ENCODE results near the gene LAMC3. TPM values are rescaled to one million over a fixed set of nuclear protein-coding genes. Genes with fewer than 3 reads are reported as not detected.

Gene LAMC3
- total and polyA plus RNA-seq, 5 donors: 0.51 to 2.6 (median 1.4) TPM

DNA sequence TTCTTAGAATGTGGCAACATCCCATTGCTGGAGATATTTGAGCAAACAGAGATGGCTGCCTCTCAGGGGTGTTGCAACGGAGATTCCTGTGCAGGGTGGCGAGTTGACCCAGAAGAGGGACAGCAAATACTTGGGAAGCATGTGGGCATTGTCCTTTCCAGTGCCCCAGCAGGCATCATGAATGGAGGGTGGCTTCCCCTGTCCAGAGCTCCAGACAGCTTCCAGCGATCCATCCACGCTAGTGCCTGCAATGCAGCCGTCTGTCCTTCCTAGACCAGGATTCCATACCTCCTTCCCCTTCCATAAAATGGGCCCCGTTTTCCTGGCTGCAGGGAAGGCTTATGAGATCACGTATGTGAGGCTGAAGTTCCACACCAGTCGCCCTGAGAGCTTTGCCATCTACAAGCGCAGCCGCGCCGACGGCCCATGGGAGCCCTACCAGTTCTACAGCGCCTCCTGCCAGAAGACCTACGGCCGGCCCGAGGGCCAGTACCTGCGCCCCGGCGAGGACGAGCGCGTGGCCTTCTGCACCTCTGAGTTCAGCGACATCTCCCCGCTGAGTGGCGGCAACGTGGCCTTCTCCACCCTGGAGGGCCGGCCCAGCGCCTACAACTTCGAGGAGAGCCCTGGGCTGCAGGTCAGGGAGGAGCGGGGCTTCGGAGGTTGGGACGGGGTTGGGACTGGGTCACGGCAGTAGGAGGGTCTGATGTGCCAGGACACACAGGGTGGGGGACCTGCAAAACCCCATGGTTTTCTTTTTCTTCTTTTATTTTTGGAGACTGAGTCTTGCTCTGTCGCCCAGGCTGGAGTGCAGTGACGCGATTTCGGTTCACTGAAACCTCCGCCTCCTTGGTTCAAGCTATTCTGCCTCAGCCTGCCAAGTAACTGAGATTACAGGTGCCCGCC is 17.2 kb downstream of the LAMC3 start:
- 93% methylated on average over 40 of the region's 40 CpGs for WGBS
- Histone ChIP-seq H3K9me3 (ENCODE audit: control insufficient read depth, low read length) (no peaks in the 10 kb centered on the region), H3K4me3 (ENCODE audit: low read length) (no peak overlapping the region), H3K4me1 (ENCODE audit: control insufficient read depth, insufficient read depth, low read length) (no peaks in the 10 kb centered on the region), H3K27me3 (ENCODE audit: control insufficient read depth, insufficient read depth) (no peaks in the 10 kb centered on the region), H3K27ac (ENCODE audit: low read length) (no peak overlapping the region)
- no peak for ATAC-seq
- intact Hi-C loops (cut with DNase I): no loop called here
- peak in 1 of 3 donors; percentile 49 for DNase-seq

DNA sequence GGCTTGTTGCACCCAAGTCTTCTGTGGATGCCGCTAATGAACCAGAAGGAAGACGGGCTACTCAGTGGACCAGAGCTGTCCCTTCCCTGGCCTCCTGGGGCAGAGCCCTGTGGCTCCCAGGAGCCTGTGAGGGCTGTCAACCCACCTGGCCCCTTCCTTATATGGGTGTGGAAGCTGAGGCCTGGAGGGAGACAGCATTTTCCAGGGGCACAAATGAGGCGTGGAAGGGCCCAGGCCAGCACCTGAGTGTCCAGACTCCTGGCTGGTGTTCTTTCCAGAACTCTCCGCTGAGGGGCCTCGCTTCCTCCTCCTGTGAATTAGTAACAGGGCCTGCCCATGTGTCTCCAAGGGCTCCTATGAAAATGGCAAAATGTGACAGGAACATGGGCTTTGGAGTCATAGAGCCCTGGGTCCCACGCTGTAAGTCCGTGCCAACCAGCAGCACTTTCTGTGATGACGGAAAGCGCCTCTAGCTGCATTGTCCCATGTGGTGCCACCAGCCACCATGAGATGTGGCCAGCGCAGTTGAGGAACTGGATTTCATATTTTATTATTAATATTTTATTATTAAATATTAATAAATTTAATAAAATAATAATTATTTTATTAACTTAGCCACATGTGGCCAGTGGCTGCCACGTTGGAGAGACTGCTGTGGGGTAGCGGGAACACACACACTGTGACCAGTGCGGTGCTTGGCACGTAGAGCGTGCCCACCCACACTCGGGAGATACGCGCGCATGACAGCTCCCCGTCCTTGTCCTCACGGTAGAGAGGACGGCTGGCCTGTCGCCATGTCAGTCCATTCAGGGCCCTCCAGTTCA is 18.3 kb downstream of the LAMC3 start:
- Histone ChIP-seq H3K4me1 (ENCODE audit: control insufficient read depth, insufficient read depth, low read length) (no peaks in the 10 kb centered on the region), H3K4me3 (ENCODE audit: low read length) (no peak overlapping the region), H3K27ac (ENCODE audit: low read length) (no peak overlapping the region), H3K9me3 (ENCODE audit: control insufficient read depth, low read length) (no peaks in the 10 kb centered on the region), H3K27me3 (ENCODE audit: control insufficient read depth, insufficient read depth) (no peaks in the 10 kb centered on the region)
- DNase-seq (no peak), ATAC-seq (no peak)
- WGBS: 95% methylated on average over 23 of the region's 23 CpGs
- intact Hi-C loops (cut with DNase I): no loop called here

DNA sequence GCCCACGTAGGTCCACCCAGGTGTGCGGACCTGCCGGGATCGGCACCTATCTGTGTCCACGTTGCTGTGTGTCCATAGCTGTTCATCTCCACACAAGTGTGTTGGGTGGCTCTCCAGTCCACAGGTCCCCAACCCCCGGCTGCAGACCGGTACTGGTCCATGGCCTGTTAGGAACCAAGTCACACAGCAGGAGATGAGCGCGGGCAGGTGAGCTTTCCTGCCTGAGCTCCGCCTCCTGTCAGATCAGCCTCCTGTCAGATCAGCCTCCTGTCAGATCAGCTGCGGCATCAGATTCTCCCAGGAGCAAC is 18.9 kb downstream of the LAMC3 start:
- no peaks in the 10 kb centered on the region for H3K9me3 ChIP-seq (ENCODE audit: control insufficient read depth, low read length)
- 90% methylated on average over 11 of the region's 11 CpGs for WGBS
- DNase-seq (no peak), ATAC-seq (no peak)
- H3K4me1 ChIP-seq (ENCODE audit: control insufficient read depth, insufficient read depth, low read length): no peaks in the 10 kb centered on the region
- H3K27ac ChIP-seq (ENCODE audit: low read length): no peak overlapping the region
- intact Hi-C loops (cut with DNase I): no loop called here
- H3K27me3 ChIP-seq (ENCODE audit: control insufficient read depth, insufficient read depth): no peaks in the 10 kb centered on the region
- no peak overlapping the region for H3K4me3 ChIP-seq (ENCODE audit: low read length)

DNA sequence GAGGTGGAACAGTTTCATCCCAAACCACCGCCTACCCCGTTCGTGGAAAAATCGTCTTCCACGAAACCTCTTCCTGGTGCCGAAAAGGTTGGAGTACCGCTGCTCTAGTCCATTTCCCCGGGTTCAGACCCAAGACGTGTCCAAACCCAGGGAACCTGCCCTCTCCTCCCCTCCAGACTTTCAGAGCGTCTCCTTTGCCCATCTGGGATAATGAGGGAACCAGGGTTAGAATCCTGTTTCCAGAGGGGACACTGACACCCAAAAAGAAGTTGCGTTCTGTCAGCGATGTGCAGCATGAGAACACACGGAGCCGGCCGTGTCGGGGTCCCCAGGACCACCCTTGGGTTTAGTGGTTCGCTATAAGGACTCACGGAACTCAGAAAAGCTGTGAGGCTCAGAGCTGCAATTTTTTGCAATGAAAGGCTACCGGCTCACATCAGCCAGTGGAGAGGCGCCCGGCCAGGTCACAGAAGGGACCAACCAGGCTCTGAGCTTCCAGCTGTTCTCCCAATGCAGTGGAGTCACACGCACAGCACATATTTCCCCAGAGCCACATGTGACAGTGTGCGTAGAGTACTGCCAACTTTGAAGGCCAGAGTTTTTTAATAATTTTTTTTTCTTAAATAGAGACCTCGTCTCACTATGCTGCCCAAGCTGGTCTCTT is 19.4 kb downstream of the LAMC3 start:
- no peak overlapping the region for H3K27ac ChIP-seq (ENCODE audit: low read length)
- H3K4me3 ChIP-seq (ENCODE audit: low read length): no peak overlapping the region
- no peaks in the 10 kb centered on the region for H3K9me3 ChIP-seq (ENCODE audit: control insufficient read depth, low read length)
- ATAC-seq (no peak), DNase-seq (no peak)
- intact Hi-C loops (cut with DNase I): no loop called here
- no peaks in the 10 kb centered on the region for H3K27me3 ChIP-seq (ENCODE audit: control insufficient read depth, insufficient read depth)
- H3K4me1 ChIP-seq (ENCODE audit: control insufficient read depth, insufficient read depth, low read length): no peaks in the 10 kb centered on the region
- WGBS: 80% methylated on average over 24 of the region's 24 CpGs

DNA sequence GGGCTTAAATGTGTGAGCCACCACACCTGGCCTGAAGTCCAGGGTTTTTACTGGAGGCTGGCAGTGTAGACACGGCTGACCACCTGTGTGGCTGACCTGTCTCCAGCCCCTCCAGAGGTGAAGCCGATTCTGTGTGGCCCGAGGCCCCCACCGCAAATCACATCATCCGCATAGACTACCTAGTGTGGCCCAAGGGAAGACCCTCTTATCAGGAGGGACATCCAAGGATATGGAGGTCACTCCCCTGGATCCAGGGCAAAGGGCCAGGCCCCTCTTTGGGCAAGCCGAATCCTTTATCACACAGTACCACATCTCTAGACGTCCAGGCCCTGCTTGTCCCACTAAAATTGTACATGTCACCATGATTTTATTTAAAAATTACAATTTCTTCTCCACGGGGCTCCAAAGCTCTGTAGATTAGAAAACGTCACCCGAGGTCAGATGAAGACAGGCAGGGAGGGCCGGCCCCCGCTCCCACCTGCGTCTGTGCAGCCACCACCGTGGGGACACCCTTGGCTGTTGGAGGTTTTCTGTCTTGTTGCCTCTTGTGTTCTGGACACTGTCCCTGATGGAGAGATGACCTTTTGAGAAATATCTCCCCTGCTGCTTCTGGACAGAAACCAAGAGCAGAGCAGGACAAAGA is 20.1 kb downstream of the LAMC3 start:
- 71% methylated on average over 14 of the region's 14 CpGs for WGBS
- H3K4me1 ChIP-seq (ENCODE audit: control insufficient read depth, insufficient read depth, low read length): no peaks in the 10 kb centered on the region
- H3K4me3 ChIP-seq (ENCODE audit: low read length): no peak overlapping the region
- no peak overlapping the region for H3K27ac ChIP-seq (ENCODE audit: low read length)
- H3K27me3 ChIP-seq (ENCODE audit: control insufficient read depth, insufficient read depth): no peaks in the 10 kb centered on the region
- H3K9me3 ChIP-seq (ENCODE audit: control insufficient read depth, low read length): no peaks in the 10 kb centered on the region
- intact Hi-C loops (cut with DNase I): no loop called here
- ATAC-seq (no peak), DNase-seq (no peak)

DNA sequence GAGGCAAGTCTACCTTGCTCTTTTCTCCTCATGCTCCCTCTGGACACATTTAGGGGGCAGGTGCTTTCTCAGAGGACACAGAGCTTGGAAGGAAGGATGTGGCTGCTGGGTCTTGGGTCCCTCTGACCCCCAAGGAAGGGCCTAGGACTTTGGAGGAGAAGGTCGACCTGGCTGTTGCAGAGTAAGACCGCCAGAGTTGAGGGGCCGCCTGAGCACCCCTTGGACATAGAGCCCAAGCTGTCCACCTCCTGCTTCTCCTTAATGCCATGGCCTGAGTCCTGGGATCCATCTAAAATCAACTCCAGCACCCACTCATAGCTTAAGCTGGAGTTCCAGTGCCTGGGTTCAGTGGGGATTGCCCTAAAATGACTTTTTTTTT is 20.6 kb downstream of the LAMC3 start:
- no peaks in the 10 kb centered on the region for H3K9me3 ChIP-seq (ENCODE audit: control insufficient read depth, low read length)
- no peak overlapping the region for H3K4me3 ChIP-seq (ENCODE audit: low read length)
- WGBS: 86% methylated on average over 3 of the region's 3 CpGs
- DNase-seq (no peak), ATAC-seq (no peak)
- H3K27me3 ChIP-seq (ENCODE audit: control insufficient read depth, insufficient read depth): no peaks in the 10 kb centered on the region
- H3K27ac ChIP-seq (ENCODE audit: low read length): no peak overlapping the region
- intact Hi-C loops (cut with DNase I): no loop called here
- no peaks in the 10 kb centered on the region for H3K4me1 ChIP-seq (ENCODE audit: control insufficient read depth, insufficient read depth, low read length)

DNA sequence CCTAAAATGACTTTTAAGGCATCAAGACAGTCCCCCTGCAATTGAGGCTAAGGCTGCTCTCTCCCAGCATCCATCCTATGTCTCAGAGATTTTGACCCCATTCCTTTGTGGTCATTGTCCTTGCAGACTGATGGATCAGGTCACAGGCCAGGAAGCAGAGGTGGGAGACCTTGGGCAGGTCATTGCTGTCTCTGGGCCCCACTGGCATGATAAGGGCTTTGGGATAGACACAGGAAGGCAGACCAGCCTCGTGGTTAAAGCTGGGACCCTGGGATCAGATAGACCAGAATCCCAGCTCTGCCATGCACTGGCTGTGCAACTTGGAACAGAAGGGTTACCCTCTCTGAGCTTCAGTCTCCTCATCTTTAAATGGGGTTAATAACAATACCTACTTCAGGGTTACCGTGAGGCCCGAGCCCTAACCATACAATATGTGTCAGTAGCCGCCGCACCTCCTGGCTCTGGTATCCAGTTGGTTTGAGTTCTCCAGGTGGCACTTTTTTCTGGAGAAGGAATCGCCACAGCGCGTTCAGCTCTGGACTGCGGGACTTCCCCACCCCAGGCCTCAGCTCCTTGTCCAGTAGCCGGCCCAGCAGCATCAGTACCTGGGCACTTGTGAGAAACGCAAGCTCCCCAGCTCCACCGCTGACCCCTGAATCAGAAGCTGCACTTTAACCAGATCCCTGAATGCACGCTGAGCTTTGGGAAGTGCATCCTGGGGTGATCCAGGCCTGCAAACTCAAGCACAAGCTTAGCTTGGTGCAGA is 21.4 kb downstream of the LAMC3 start:
- DNase-seq: peak in 1 of 3 donors; percentile 43
- Histone ChIP-seq H3K9me3 (ENCODE audit: control insufficient read depth, low read length) (no peaks in the 10 kb centered on the region), H3K27me3 (ENCODE audit: control insufficient read depth, insufficient read depth) (no peaks in the 10 kb centered on the region), H3K27ac (ENCODE audit: low read length) (no peak overlapping the region), H3K4me3 (ENCODE audit: low read length) (no peak overlapping the region), H3K4me1 (ENCODE audit: control insufficient read depth, insufficient read depth, low read length) (no peaks in the 10 kb centered on the region)
- 80% methylated on average over 13 of the region's 13 CpGs for WGBS
- ATAC-seq: no peak
- intact Hi-C loops (cut with DNase I): no loop called here

DNA sequence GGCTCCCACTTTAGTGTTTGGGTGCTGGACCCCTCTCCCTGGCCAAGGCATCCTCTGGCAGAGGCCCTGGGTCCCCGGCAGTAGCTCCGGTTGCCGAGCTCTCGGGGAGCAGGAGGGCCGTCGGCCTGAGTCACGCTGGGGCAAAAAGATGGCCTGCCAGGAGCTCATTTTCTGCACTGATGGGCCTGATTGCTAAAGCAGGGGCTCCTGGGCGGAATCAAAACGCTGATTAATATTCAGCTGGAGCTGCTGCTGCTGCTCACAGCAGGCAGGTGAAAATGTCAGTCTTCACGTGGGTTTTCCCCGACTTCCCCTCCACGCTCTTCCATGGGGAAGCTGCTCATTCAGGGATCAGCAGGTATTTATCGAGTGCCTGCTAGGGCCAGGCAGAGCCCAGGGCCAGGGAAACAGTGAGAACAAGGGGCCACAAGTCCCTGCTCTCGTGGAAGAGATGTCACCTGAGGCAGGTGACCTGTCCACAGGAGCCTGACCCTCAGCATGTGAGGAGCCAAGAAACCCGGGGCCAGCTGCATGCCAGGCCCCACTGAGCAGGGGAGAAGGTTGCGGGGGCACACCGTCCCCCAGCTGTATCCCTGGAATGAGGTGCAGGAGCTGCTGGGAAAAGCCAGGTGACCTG is 22.1 kb downstream of the LAMC3 start:
- H3K4me3 ChIP-seq (ENCODE audit: low read length): no peak overlapping the region
- intact Hi-C loops (cut with DNase I): no loop called here
- ATAC-seq (no peak), DNase-seq (peak in 1 of 3 donors; percentile 39)
- no peak overlapping the region for H3K27ac ChIP-seq (ENCODE audit: low read length)
- H3K4me1 ChIP-seq (ENCODE audit: control insufficient read depth, insufficient read depth, low read length): no peaks in the 10 kb centered on the region
- H3K9me3 ChIP-seq (ENCODE audit: control insufficient read depth, low read length): no peaks in the 10 kb centered on the region
- no peaks in the 10 kb centered on the region for H3K27me3 ChIP-seq (ENCODE audit: control insufficient read depth, insufficient read depth)
- WGBS: 89% methylated on average over 17 of the region's 17 CpGs

DNA sequence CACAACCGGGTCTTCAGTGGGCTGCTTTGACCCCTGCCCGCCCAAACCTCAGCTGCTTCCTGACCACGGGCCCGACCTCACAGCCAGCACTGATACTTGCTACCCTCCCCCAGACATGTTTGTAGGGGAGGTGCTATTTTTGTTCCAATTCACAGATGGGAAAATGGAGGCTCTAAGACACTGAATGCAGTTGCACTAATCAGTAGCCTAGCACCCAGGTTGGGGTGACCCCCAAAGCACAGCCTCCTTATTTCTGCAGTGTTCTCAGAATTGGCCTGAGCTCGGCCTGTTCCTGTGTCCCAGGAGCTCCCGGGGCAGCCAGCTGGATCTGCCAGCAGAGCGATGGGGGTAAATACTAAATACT is 22.6 kb downstream of the LAMC3 start:
- no peak for ATAC-seq
- H3K4me1 ChIP-seq (ENCODE audit: control insufficient read depth, insufficient read depth, low read length): peaks cover 2% of the 10 kb centered on the region
- DNase-seq: no peak
- no peaks in the 10 kb centered on the region for H3K27me3 ChIP-seq (ENCODE audit: control insufficient read depth, insufficient read depth)
- no peak overlapping the region for H3K4me3 ChIP-seq (ENCODE audit: low read length)
- intact Hi-C loops (cut with DNase I): no loop called here
- H3K27ac ChIP-seq (ENCODE audit: low read length): no peak overlapping the region
- WGBS: 80% methylated on average over 7 of the region's 7 CpGs
- H3K9me3 ChIP-seq (ENCODE audit: control insufficient read depth, low read length): no peaks in the 10 kb centered on the region

DNA sequence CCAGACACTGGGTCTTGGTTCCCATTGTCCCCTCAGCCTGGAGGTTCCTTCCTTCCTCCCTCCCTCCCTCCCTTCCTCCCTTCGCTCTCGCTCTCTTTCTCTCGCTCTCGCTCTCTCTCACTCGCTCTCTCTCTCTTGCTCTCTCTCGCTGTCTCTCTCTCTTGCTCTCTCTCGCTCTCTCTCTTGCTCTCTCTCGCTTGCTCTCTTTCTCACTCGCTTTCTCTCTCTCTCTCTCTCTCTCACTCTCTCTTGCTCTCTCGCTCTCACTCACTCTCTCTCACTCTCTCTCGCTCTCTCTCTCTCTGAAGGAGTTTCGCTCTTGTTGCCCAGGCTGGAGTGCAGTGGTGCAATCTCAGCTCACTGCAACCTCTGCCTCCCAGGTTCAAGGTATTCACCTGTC is 23.4 kb downstream of the LAMC3 start:
- ATAC-seq (no peak), DNase-seq (no peak)
- Histone ChIP-seq H3K27me3 (ENCODE audit: control insufficient read depth, insufficient read depth) (no peaks in the 10 kb centered on the region), H3K4me3 (ENCODE audit: low read length) (no peak overlapping the region), H3K4me1 (ENCODE audit: control insufficient read depth, insufficient read depth, low read length) (peaks cover 9% of the 10 kb centered on the region), H3K27ac (ENCODE audit: low read length) (no peak overlapping the region), H3K9me3 (ENCODE audit: control insufficient read depth, low read length) (no peaks in the 10 kb centered on the region)
- intact Hi-C loops (cut with DNase I): no loop called here
- WGBS: 89% methylated on average over 12 of the region's 12 CpGs

All from right cardiac atrium (tissue), 5 donors.